ENCODE data around the gene SDHA. TPM values are rescaled to one million over a fixed set of nuclear protein-coding genes. Genes with fewer than 3 reads are reported as not detected.
A peak's percentile ranks its signal among the peaks of the same experiment; 100 is the strongest.
"Not testable (repeated sequence)": the region's sequence is repeated elsewhere in the genome, so short reads cannot be mapped to it uniquely, and the experiment has no call there.

SDHA gene
- 73.4 and 75.0 TPM in 2 replicates for total RNA-seq (2022)
- Bru-seq, nascent RNA = percentile 69 among the genes with signal in this experiment
- BruChase-seq, experiment 1, labeled RNA remaining after a 6-hour chase = percentile 82 among the genes with signal in this experiment
- percentile 79 among the genes with signal in this experiment for BruChase-seq, experiment 2, labeled RNA remaining after a 2-hour chase
- long read RNA-seq, transcript SDHA-201 (15 exons, 2,390 nt) = major isoform, 202 of 228 reads
- long read RNA-seq, partial matches to known transcripts = 8 of 228 reads
- long read RNA-seq, other reads (novel, unspliced or antisense) = 12 of 228 reads

- TF ChIP-seq CTCF (IDR thresholded peaks at IDR 0.05; ENCODE audit: unreplicated experiment) = peak; percentile 20
- TSS peak; percentile 46 for BruUV-seq (replicated peaks)
- peak; percentile 91 for DNase-seq (ENCODE audit: unreplicated experiment)
- intact Hi-C loops (cut with micrococcal nuclease) = loop anchor here (2.0 kb wide), 1 partner anchor 29 kb away; no protein-coding TSS in a partner anchor
- peak within 1 kb of the TSS; percentile 84 for H3K4me3 Mint-ChIP-seq (ENCODE audit: unreplicated experiment)
- H3K27me3 Mint-ChIP-seq (ENCODE audit: insufficient read depth, unreplicated experiment); H3K9me3 Mint-ChIP-seq (ENCODE audit: unreplicated experiment): not testable (repeated sequence)
- peak within 1 kb of the TSS; percentile 77 for H3K27ac Mint-ChIP-seq (ENCODE audit: low read depth, unreplicated experiment)
- ChIA-PET POLR2A (interaction anchor here (0.6 to 3.0 kb wide), 12 partner anchors 8 to 1112 kb away, joined by 3 to 29 read pairs (median 4); partner anchors contain the start of genes LRRC14B and PDCD6), CTCF (interaction anchor here (0.6 to 0.9 kb wide), 3 partner anchors 10 to 1816 kb away, joined by 3 to 4 read pairs (median 3); partner anchors contain the start of gene PDCD6)
- peaks cover 26% of the 10 kb centered on the region for H3K36me3 Mint-ChIP-seq (ENCODE audit: insufficient read depth, unreplicated experiment)
- peaks cover 15% of the 10 kb centered on the region for H3K4me1 Mint-ChIP-seq (ENCODE audit: insufficient read depth, unreplicated experiment)
These were observed at the start of gene SDHA, which contains the start of gene CCDC127 for GRCh38 chr5:217494-218456. SDHA (plus strand) TSS chr5:218320; CDS start chr5:218356, 36 bp downstream. CCDC127 (minus strand) TSS chr5:218153; CDS start chr5:216849, 1,304 bp downstream.

- Mint-ChIP-seq H3K36me3 (ENCODE audit: insufficient read depth, unreplicated experiment) (no peaks in the 10 kb centered on the region), H3K27ac (ENCODE audit: low read depth, unreplicated experiment) (peak overlapping the region; percentile 88), H3K4me1 (ENCODE audit: insufficient read depth, unreplicated experiment) (peaks cover 7% of the 10 kb centered on the region), H3K27me3 (ENCODE audit: insufficient read depth, unreplicated experiment) (peaks cover 18% of the 10 kb centered on the region), H3K9me3 (ENCODE audit: unreplicated experiment) (no peaks in the 10 kb centered on the region), H3K4me3 (ENCODE audit: unreplicated experiment) (no peak overlapping the region)
- intact Hi-C loops (cut with micrococcal nuclease) = no loop called here
- CTCF ChIA-PET = no interaction called here
- POLR2A ChIA-PET = interaction anchor here (0.7 kb wide), 1 partner anchor 19 kb away, joined by 3 read pairs; no protein-coding TSS in a partner anchor
- no peak for TF ChIP-seq CTCF (IDR thresholded peaks at IDR 0.05; ENCODE audit: unreplicated experiment)
- DNase-seq (ENCODE audit: unreplicated experiment) = peak; percentile 90
- no TSS peak for BruUV-seq (replicated peaks)
These were observed 48.9 kb upstream of the SDHA start for GRCh38 chr5:169071-169727.

- intact Hi-C loops (cut with micrococcal nuclease) = no loop called here
- Mint-ChIP-seq H3K9me3 (ENCODE audit: unreplicated experiment) (no peaks in the 10 kb centered on the region), H3K27ac (ENCODE audit: low read depth, unreplicated experiment) (no peak overlapping the region), H3K27me3 (ENCODE audit: insufficient read depth, unreplicated experiment) (peaks cover 20% of the 10 kb centered on the region), H3K36me3 (ENCODE audit: insufficient read depth, unreplicated experiment) (no peaks in the 10 kb centered on the region), H3K4me1 (ENCODE audit: insufficient read depth, unreplicated experiment) (peaks cover 7% of the 10 kb centered on the region), H3K4me3 (ENCODE audit: unreplicated experiment) (no peak overlapping the region)
- TF ChIP-seq CTCF (IDR thresholded peaks at IDR 0.05; ENCODE audit: unreplicated experiment) = no peak
- CTCF ChIA-PET = no interaction called here
- no TSS peak for BruUV-seq (replicated peaks)
- DNase-seq (ENCODE audit: unreplicated experiment) = no peak
- POLR2A ChIA-PET = no interaction called here
These were observed 48.4 kb upstream of the SDHA start for GRCh38 chr5:169728-170094.

Measured in MCF 10A (cell line).